ENCODE results near the gene SUPT6H. TPM values are rescaled to one million over a fixed set of nuclear protein-coding genes. Genes with fewer than 3 reads are reported as not detected.
A peak's percentile ranks its signal among the peaks of the same experiment; 100 is the strongest.

The SUPT6H gene
- 10 to 100 TPM in 11 of 12 donors, not detected in 1; 36.7 to 76.8 (median 40.9) TPM for polyA plus RNA-seq (ENCODE audit: insufficient read length in 12 of 12)
- long read RNA-seq, donor 1, partial matches to known transcripts: 18 of 26 reads
- long read RNA-seq, donor 1, other reads (novel, unspliced or antisense): 6 of 26 reads
- long read RNA-seq, donor 2, partial matches to known transcripts: 0 of 1 reads
- long read RNA-seq, donor 2, other reads (novel, unspliced or antisense): 0 of 1 reads
- long read RNA-seq, donor 3, full-length matches to known transcripts: 1 of 1 reads
- long read RNA-seq, donor 3, partial matches to known transcripts: 0 of 1 reads
- long read RNA-seq, donor 3, other reads (novel, unspliced or antisense): 0 of 1 reads
- long read RNA-seq, donor 4: 0 reads
- long read RNA-seq, donor 5, full-length matches to known transcripts: 1 of 1 reads
- long read RNA-seq, donor 5, partial matches to known transcripts: 0 of 1 reads
- long read RNA-seq, donor 5, other reads (novel, unspliced or antisense): 0 of 1 reads
- long read RNA-seq, donor 6, partial matches to known transcripts: 0 of 1 reads
- long read RNA-seq, donor 6, other reads (novel, unspliced or antisense): 0 of 1 reads
- long read RNA-seq, donor 7: 0 reads
- long read RNA-seq, donor 8, partial matches to known transcripts: 11 of 24 reads
- long read RNA-seq, donor 8, other reads (novel, unspliced or antisense): 13 of 24 reads
- long read RNA-seq, donor 9: 0 reads
- long read RNA-seq, donor 10: 0 reads
- long read RNA-seq, donor 11: 0 reads

DNA sequence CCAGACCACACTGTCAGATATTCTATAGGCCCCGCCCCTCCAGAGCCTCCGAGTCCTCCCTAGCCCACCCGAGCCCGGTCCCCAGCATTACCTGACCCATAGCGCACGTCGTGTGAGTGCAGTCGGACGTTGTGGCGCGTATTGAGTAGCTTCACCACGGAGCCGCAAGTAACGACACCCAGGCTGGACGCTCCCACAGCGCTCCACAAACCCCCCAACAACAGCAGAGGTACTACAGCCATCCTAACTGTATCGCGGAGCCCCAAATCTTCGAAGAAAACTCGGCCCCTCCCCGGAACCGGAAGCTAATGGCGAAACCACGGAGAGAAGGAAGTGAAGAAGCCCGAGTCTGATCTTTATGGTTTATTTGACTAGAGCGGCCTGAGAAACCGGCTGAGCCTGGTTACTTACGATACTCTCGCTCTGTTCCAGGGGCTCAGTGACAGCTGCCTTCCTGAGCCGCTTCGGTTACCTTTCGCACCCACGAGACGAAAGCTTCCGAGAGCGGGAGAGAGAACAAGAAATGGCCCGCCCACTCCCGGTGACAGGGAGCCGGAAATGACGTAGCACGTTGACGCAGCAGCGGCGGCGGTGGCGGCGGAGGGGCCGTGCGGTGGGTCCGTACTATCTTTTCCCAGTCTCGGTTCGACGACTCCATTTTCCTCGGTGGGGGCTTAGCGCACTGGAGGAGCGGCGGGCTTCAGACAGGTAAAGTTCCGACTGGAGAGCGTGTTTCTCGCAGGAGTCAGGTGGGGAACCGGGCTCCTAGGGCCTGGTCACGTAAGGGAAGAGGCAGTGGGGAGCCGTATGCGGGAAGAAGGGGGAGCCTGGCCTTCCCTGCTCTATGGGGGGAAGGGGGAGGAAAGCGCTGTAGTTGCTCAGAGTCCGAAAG, at the start of gene SUPT6H, which contains the start of gene SDF2:
Gene SUPT6H, plus strand, starts transcription at position 571 of the 892 bp plus-strand sequence. CDS start 11,197 bp downstream, outside the sequence.
Gene SDF2, minus strand, starts transcription at position 272 of the 892 bp plus-strand sequence. Its CDS starts 30 bp downstream, at position 242.
- peak; percentile 96 for DNase-seq

- DNase-seq: no peak
These were observed 49.5 kb upstream of the SUPT6H start for GRCh38 chr17:28612531-28612930.

GRCh38 chr17:28612936-28613872, 48.8 kb upstream of the SUPT6H start:
- peak; percentile 20 for DNase-seq

- DNase-seq: no peak
These were observed 48.0 kb upstream of the SUPT6H start, which contains the start of gene RSKR for GRCh38 chr17:28613931-28614381. Gene RSKR, minus strand, starts transcription at chr17:28614185. Its CDS starts 24 bp downstream, at chr17:28614161.

- DNase-seq: no peak
These were observed 46.6 kb upstream of the SUPT6H start for GRCh38 chr17:28615260-28615940.

- DNase-seq: no peak
These were observed 45.7 kb upstream of the SUPT6H start for GRCh38 chr17:28616281-28616680.

DNA sequence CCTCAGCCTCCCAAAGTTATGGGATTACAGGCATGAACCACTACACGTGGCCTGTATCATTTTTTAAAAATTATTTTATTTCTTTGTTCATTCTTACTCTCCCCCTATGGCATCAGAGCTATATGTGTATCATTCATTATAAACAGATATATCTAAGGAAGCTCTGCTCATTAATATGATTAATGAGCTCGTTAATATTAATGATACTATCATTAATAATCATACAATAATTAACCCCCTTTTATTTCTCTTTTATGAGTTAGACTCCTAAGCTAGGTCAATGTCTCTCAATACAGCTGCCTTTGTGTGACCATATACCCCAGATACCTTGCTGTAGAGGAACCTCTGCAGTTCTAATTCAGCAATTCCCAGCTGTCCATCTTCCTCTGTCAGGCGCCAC, 43.5 kb upstream of the SUPT6H start:
- no peak for DNase-seq

- DNase-seq: no peak
These were observed 42.0 kb upstream of the SUPT6H start for GRCh38 chr17:28620010-28620409.

GRCh38 chr17:28622186-28622585, 39.8 kb upstream of the SUPT6H start:
- no peak for DNase-seq

DNA sequence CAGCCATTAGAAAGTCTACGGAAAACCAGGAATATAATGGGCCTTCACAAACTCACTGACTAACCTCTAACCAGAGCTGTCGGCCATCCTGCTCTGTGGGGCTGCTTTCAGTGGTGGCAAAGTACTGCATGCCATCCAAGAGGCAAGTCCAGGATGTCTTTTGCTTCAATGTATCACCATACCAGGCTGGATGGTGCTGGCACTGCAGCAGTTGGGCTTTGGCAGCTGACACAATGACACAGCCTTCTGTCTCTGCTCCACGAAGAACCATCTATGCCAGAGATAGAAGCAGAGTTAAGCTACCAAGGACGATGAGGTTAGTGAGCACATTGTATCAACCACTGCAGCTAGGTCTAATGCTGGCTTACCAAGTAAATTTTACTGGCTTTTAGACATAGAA, 38.3 kb upstream of the SUPT6H start:
- no peak for DNase-seq

DNA sequence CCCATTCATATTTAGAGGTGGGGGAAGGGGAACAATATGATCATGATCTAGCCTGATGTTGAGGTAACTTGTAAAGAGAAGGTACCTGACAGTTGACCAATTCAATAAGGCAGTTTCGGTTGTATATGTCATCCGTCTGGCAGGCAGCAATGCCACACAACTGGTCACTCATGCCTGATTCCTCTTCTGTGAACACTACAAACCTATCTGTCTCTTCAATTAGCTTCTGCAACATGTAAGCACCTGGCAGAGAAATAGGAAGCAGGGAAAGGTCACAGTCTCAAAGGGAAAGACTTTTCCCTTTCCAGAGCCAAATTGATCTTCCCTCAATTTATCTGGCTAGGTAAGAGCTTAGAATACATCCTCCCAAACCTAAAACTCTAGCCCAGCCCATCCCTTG, 37.9 kb upstream of the SUPT6H start:
- DNase-seq: no peak

GRCh38 chr17:28626818-28627217, 35.2 kb upstream of the SUPT6H start:
- DNase-seq: no peak

GRCh38 chr17:28634206-28634865, 27.7 kb upstream of the SUPT6H start:
- DNase-seq: no peak

GRCh38 chr17:28635506-28635905, 26.5 kb upstream of the SUPT6H start:
- no peak for DNase-seq

DNA sequence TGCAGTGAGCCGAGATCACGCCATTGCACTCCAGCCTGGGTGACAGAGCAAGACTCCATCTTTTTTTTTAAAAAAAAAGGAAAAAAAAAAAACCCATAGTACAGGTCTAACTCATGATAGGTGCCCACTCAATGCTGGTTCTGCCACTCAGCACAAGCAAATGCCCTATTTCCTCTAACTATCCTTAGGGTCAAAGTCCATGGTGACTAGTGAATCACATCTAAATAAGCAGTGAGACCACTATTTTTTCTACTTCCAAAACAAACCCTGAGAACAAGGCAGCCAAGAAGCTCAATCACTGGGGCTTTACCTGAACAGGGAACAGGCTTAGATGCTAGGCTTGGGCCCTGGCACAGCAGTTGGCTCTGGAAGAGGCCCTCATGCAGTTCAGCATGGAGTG, 20.4 kb upstream of the SUPT6H start:
- DNase-seq: no peak

GRCh38 chr17:28643983-28644786, 17.8 kb upstream of the SUPT6H start:
- peak; percentile 24 for DNase-seq

DNA sequence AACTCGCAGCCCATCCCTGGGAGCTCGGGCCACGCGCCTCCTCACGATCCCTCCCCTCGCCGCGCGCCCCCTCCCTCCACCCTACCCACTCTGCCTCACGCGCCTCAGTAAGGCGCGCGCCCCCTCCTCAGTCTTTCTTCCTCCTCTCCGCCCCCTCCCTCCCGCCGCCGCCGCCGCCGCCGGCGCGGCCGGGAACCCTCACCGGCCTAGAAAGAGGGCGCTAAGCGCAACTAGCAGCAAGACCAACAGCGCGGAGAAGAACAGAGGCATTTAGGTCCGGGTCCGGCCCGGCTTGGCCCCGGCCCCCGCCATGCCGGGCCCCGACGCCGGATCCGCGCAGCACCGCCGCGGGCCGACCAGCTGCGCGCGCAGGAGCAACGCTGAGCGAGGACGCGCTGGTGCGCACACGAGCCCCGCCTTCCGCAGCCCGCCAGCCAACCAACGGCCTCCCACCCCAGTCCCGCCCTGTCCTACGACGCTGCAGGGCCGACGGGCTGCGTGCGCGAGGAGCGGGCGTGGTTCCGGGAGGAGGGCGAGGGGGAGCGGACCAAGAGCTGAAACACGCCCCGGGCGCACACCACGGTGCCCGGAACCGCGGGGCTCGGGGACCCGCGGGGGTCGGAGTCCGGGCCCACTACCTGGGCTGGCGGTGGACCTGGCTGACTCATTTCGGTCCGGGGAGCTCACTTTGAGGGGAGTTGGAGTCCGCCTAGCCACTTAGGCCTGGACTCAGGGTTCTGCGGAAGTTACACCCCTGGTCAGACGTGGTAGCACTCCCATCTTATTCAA, 17.0 kb upstream of the SUPT6H start, which contains the start of gene BLTP2:
Gene BLTP2, minus strand, starts transcription at position 372 of the 789 bp plus-strand sequence. Its CDS starts 102 bp downstream, at position 270.
- DNase-seq: peak; percentile 96

Measured in muscle of arm (tissue), 14 donors.